HG02798 (cell line): ENCODE measurements around the gene KRTAP10-7.
"Not testable (repeated sequence)": the region's sequence is repeated elsewhere in the genome, so short reads cannot be mapped to it uniquely, and the experiment has no call there.

Source experiments
- ATAC-seq: cut with Tn5 transposase; IDR thresholded peaks from one replicate; pipeline ENCODE4 v1.9.1; 2021; ENCODE audit warnings: mild to moderate bottlenecking; ENCODE audit not compliant: unreplicated experiment, poor library complexity

KRTAP10-7 gene

GRCh38 chr21:44609193-44609592, 8.8 kb downstream of the KRTAP10-7 start:
- ATAC-seq, result no peak

- not testable (repeated sequence) for ATAC-seq
Measured at GRCh38 chr21:44610157-44610843, 9.9 kb downstream of the KRTAP10-7 start.

DNA sequence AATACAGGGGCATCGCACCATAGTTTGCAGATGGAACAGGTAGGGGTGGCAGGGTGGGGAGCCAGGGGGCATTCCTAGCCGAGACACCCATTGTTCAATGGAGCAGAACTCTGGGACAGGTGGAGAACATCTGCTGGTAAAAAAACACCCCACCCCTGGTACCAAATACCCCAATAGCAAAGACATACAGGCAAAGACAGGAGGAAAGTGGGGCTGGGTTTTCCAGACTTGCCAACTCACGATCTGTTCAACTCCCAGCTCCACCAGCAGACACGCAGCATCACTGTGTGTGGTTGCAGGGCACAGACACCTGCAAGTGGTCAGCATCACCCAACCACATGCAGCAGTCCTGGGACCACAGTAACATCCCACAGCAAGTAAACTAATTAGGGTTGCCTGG, 11.2 kb downstream of the KRTAP10-7 start:
- ATAC-seq, result no peak

GRCh38 chr21:44612029-44612486, 11.7 kb downstream of the KRTAP10-7 start, which contains the start of gene KRTAP10-8:
TSS of gene KRTAP10-8 (plus strand) at chr21:44612079. CDS start at chr21:44612101, 22 bp downstream.
- ATAC-seq, result no peak

DNA sequence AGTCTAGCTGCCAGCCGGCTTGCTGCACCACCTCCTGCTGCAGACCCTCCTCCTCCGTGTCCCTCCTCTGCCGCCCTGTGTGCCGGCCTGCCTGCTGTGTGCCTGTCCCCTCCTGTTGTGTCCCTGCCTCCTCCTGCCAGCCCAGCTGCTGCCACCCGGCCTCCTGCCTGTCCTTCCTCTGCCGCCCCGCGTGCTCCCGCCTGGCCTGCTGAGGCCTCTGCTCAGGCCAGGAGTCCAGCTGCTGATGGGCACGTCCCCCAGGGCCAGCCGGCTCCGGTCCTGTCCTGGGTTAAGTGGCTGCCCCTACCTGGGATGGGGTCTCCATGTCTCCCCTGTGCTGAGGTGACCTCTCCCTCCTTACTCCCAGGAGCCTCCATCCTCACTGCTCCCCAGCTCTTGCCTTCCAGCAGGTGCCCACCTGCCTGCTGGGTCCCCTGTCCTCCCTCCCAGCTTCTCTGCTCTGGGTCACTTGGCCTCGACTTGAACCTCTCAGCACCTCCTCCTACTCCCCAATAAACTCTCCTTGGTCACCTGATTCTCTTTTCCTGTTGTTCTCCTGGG, 12.4 kb downstream of the KRTAP10-7 start:
- no peak for ATAC-seq

DNA sequence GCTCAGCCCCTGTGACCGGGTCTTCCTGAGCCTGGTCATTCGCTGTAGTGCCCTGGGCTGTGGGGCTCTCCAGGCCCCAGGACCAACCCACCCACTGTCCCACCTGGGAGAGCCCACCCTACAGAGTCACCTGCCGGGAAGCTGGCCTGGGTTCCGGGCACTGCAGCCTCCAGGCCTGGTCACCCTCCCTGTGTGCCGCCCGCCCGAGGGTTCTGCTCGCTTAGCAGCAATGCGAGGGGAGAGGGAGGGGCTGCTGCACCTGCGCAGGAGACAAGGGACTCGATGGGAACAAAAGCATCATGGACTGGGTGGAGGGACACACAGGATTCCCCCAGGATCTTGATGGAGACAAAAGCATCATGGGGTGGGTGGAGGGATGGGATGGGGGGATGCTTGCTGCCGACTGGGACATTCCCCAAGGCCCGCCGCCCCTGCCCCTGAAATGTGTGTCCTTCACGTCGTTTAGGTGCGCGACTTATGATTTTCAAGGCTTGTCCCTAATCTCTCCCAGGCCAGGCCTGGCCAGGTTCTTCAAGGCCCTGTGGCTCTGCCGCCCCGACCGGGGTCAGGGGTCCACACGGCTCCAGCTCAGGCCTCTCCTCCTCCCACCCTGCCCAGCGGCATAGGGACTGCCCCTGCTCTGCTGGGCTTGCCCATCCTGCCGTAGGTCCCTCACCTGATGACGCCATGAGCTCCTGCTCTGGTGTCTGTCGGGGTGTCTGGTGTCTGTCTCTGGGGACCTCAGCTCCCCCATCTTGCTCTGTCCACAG, 13.2 kb downstream of the KRTAP10-7 start:
- ATAC-seq, result no peak

GRCh38 chr21:44614161-44614631, 13.8 kb downstream of the KRTAP10-7 start:
- ATAC-seq, result no peak

GRCh38 chr21:44614961-44615391, 14.6 kb downstream of the KRTAP10-7 start:
- ATAC-seq, result no peak

DNA sequence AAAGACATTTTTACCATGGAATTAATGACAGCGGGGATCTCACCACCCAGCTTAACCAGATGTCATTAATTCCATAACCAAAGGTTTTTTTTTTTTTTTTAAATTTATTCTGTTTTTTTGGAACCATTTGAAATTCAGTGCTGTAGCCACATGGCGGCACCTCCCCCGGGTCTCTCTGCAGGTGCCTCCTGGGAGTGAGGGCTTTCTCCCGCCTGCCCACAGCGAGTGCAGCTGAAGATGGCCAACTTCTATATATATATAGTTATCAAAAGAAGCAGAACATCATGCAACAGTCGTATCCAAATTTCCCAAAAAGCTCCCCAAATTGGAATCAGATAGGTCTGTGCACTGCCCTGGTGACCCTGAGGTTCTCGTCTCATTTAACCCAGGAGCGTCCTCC, 15.1 kb downstream of the KRTAP10-7 start:
- no peak for ATAC-seq

DNA sequence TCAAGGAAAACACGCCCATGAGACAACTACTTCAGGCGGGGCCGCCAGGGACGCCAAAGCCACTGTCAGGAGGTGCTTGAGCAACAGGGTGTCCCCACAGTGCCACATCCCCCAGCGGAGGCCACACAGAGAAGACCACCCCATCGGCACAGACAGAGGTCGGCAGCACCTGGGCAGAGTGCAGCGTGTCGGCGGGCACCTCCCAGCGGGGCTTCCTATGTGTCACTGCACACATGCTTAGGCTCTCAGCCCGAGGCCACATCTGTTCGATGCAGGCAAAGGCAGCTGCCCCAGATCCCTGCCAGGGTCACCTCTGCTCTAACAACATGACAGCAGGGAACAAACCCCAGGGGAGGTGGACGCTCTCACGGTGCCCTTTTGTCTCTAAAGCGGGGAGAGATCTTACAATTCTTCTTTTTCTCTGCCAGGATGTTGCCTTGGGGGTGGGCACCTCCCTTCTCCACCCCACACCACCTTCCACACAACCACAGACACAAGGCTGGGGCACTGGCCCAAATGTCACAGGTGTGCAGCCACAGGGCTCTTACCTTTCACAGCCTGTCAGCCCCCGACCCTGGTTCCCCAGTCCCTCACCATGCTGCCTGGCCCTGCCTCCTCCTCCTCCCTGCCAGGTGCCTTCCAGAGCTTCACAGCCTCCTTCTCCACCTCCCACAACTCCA, 15.7 kb downstream of the KRTAP10-7 start:
- ATAC-seq, result no peak

GRCh38 chr21:44616591-44616926, 16.2 kb downstream of the KRTAP10-7 start:
- ATAC-seq, result no peak

- ATAC-seq, result no peak
Measured at GRCh38 chr21:44617071-44617501, 16.7 kb downstream of the KRTAP10-7 start.

- ATAC-seq, result no peak
Measured at GRCh38 chr21:44618504-44618903, 18.1 kb downstream of the KRTAP10-7 start.

GRCh38 chr21:44618909-44619308, 18.5 kb downstream of the KRTAP10-7 start:
- ATAC-seq, result no peak

- ATAC-seq, result no peak
Measured at GRCh38 chr21:44619886-44620285, 19.5 kb downstream of the KRTAP10-7 start.

- no peak for ATAC-seq
Measured at GRCh38 chr21:44623575-44623974, 23.2 kb downstream of the KRTAP10-7 start.

DNA sequence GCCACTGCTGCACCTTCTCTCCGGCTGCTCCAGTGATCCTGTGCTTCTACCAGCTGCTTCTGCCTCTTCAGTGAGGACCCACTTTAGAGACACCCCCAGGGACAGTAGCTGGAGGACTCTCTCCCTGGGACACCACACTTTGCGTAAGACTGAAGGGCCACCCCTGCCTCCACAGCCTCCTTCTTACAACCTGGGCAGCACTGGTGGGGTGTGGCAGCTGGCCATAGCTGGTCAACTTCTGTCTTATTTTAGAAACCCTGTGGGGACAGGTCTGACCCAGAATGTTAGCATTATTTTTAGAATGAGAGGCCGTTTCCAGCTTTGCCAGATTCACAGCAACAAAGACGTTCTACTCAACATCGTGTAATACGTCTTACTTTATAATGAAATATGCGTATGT, 25.4 kb downstream of the KRTAP10-7 start:
- ATAC-seq, result no peak

DNA sequence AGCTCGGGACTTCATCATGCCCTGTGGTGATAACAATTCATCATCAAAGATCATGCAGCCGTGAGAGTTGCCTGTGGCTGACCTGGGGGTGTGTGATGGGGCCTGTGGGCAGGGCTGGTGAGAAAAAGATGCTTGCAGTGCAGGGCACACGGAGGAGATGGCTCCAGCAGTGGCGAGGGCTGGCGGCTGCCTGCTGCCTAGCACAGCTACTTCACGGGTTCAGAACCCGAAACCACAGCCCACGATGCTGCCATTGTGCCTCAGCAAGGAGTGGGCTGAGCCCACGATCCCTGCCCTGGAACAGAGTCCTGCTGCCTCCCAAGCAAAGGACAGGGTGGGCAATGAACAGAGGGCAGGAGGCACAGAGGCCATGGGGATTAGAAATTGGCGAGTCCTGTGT, 25.9 kb downstream of the KRTAP10-7 start:
- no peak for ATAC-seq

GRCh38 chr21:44626673-44627143, 26.3 kb downstream of the KRTAP10-7 start, which contains the start of gene KRTAP10-9:
TSS of gene KRTAP10-9 (plus strand) at chr21:44627093. CDS start at chr21:44627172, 79 bp downstream.
- no peak for ATAC-seq

DNA sequence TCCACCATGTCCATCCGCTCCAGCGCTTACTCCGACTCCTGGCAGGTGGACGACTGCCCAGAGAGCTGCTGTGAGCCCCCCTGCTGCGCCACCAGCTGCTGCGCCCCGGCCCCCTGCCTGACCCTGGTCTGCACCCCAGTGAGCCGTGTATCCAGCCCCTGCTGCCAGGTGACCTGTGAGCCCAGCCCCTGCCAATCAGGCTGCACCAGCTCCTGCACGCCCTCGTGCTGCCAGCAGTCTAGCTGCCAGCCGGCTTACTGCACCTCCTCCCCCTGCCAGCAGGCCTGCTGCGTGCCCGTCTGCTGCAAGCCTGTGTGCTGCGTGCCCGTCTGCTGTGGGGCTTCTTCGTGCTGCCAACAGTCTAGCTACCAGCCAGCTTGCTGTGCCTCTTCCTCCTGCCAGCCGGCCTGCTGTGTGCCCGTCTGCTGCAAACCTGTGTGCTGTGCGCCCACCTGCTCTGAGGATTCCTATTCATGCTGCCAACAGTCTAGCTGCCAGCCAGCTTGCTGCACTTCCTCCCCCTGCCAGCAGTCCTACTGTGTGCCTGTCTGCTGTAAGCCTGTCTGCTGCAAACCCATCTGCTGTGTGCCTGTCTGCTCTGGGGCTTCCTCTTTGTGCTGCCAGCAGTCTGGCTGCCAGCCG, 26.9 kb downstream of the KRTAP10-7 start:
- ATAC-seq, result not testable (repeated sequence)
